ENCODE data around the gene PLS3.

DNA sequence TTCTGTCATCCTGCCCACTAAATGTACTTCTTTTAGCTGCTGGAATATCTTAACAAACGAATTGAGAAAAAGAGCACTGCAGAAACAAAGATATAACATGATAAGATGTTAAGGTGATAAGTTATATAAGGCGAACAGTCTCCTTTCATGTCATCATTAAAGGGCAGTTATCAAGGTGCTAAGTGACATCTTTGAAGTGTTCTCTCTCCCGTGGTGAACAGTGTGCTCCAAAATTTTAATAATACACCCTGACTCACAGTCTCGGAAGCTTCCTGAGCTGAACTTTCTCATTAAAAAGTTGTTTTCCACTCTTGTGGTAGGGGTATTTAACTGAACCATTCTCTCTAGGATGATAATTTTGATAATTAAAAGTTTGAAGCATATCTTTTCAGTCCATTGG, 61.6 kb downstream of the PLS3 start:
- TF ChIP-seq, protein P1, sequence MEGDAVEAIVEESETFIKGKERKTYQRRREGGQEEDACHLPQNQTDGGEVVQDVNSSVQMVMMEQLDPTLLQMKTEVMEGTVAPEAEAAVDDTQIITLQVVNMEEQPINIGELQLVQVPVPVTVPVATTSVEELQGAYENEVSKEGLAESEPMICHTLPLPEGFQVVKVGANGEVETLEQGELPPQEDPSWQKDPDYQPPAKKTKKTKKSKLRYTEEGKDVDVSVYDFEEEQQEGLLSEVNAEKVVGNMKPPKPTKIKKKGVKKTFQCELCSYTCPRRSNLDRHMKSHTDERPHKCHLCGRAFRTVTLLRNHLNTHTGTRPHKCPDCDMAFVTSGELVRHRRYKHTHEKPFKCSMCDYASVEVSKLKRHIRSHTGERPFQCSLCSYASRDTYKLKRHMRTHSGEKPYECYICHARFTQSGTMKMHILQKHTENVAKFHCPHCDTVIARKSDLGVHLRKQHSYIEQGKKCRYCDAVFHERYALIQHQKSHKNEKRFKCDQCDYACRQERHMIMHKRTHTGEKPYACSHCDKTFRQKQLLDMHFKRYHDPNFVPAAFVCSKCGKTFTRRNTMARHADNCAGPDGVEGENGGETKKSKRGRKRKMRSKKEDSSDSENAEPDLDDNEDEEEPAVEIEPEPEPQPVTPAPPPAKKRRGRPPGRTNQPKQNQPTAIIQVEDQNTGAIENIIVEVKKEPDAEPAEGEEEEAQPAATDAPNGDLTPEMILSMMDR (IDR thresholded peaks at IDR 0.05) = no peak
- TF ChIP-seq POLR2A (IDR thresholded peaks at IDR 0.05) = no peak
- TF ChIP-seq POLR2AphosphoS5 (IDR thresholded peaks at IDR 0.05) = no peak

Measured in breast epithelium (tissue), 3 donors.